Measurements from ENCODE around the gene VWA3A.
A peak's percentile ranks its signal among the peaks of the same experiment; 100 is the strongest.

Gene VWA3A

DNA sequence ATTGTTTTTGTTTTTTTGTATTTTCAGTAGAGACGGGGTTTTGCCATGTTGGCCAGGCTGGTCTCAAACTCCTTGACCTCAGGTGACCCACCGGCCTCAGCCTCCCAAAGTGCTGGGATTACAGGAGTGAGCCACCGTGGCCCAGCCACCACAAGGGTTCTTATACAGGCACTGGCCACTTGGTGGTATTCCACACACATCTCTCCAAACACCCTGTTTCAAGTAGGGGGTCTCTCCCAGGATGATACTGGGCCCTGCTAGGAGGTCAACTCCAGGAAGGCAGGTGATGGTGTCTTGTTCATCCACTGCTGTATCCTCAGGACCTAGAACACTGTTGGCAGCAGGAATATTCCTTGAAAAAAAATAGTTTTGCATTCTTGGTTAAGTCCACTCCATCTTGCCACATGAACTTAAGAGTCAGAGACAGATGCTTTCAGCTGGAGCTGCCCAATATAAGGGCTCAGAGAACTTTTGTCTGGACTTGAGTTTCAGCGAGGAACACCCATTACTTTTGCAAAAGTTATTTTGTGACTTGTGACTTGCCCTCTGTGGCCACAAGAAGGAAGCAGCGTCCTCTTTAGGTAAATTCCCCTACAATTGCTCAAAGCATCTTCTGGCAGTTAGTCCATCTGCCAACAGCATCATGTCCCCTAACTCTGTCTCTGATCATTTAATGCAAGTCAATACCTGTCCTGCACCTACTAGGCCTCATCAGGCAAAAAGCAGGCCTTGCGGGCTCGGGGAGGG lies 106.4 kb downstream of the VWA3A start:
- no peak for DNase-seq (ENCODE audit: insufficient read length, low spot score)
- TF ChIP-seq, protein P1, sequence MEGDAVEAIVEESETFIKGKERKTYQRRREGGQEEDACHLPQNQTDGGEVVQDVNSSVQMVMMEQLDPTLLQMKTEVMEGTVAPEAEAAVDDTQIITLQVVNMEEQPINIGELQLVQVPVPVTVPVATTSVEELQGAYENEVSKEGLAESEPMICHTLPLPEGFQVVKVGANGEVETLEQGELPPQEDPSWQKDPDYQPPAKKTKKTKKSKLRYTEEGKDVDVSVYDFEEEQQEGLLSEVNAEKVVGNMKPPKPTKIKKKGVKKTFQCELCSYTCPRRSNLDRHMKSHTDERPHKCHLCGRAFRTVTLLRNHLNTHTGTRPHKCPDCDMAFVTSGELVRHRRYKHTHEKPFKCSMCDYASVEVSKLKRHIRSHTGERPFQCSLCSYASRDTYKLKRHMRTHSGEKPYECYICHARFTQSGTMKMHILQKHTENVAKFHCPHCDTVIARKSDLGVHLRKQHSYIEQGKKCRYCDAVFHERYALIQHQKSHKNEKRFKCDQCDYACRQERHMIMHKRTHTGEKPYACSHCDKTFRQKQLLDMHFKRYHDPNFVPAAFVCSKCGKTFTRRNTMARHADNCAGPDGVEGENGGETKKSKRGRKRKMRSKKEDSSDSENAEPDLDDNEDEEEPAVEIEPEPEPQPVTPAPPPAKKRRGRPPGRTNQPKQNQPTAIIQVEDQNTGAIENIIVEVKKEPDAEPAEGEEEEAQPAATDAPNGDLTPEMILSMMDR (IDR thresholded peaks at IDR 0.05; ENCODE audit: insufficient read depth, missing control alignments): no peak
- no peak for FAIRE-seq

DNA sequence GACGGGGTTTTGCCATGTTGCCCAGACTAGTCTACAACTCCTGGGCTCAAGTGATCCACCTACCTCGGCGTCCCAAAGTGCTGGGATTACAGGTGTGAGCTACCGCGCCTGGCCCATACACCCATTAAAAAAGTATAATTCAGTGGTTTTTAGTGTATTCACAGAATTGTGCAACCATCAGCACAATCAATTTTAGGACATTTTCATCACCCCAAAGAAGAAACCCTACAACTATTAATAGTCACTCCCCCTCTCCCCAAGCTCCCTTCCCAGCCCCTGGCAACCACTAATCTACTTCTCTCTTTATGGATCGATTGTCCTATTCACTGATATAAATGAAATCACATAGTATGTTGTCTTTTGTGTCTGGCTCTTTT lies 109.9 kb downstream of the VWA3A start:
- no peak for FAIRE-seq
- TF ChIP-seq, protein P1 (IDR thresholded peaks at IDR 0.05; ENCODE audit: insufficient read depth, missing control alignments): no peak
- no peak for DNase-seq (ENCODE audit: insufficient read length, low spot score)

DNA sequence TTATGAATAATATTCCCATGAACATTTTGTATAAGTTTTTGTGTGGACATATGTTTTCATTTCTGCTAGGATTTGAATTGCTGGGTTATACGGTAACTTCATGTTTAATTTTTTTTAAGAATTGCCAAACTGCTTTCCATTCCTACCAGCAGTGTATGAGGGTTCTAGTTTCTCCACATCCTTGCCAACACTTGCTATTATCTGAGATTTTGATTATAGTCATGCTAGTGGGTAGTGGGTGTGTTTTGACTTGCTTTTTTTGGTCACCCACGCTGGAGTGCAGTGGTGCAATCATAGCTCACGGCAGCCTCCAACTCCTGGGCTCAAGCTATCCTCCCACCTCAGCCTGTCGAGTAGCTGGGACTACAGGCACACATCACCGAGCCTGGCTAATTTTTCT lies 110.8 kb downstream of the VWA3A start:
- FAIRE-seq (no peak), DNase-seq (ENCODE audit: insufficient read length, low spot score) (no peak)
- TF ChIP-seq, protein P1 (IDR thresholded peaks at IDR 0.05; ENCODE audit: insufficient read depth, missing control alignments): no peak

DNA sequence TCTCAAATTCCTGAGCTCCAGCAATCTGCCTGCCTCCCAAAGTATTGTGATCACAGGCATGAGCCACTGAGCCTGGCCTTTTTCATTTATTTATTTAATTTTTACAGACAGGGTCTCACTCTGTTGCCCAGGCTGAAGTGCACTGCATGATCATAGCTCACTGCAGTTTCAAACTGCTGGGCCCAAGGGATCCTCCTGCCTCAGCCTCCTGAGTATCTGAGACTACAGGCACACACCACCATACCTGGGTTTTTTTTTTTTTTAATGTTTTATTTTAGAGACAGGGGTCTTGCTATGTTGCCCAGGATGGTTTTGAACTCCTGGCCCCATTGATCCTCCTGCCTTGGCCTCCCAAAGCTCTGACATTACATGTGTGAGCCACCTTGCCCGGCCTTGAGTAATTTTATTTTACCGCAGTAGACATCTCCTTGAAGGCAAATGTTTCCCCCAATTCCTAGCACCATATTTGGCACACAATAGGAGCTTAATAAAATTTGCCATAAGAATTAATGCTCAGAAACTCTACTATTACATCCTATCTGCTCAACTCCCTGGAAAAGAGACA lies 111.8 kb downstream of the VWA3A start:
- FAIRE-seq (no peak), DNase-seq (ENCODE audit: insufficient read length, low spot score) (no peak)
- TF ChIP-seq, protein P1 (IDR thresholded peaks at IDR 0.05; ENCODE audit: insufficient read depth, missing control alignments): no peak

DNA sequence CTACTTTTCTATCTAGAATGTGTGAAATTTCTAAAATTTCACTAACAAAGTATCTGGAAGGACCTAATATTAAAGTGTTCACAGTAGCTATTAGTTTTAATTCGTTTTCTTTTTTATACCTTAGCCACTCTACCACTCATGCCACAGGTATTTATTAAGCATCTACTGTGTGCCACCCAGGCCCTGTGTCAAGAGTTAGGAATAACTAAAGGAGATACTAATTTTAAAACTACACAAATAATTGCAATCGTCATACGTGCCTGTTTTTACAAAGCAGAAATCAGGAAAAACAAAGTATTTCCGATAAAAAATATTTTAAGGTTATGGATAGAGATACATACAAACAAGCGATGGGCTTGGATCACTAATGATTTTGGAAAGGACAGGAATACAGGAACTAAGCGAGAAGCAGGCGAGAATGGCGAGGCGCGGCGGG lies 113.3 kb downstream of the VWA3A start:
- TF ChIP-seq, protein P1 (IDR thresholded peaks at IDR 0.05; ENCODE audit: insufficient read depth, missing control alignments): no peak
- DNase-seq (ENCODE audit: insufficient read length, low spot score) (no peak), FAIRE-seq (no peak)

DNA sequence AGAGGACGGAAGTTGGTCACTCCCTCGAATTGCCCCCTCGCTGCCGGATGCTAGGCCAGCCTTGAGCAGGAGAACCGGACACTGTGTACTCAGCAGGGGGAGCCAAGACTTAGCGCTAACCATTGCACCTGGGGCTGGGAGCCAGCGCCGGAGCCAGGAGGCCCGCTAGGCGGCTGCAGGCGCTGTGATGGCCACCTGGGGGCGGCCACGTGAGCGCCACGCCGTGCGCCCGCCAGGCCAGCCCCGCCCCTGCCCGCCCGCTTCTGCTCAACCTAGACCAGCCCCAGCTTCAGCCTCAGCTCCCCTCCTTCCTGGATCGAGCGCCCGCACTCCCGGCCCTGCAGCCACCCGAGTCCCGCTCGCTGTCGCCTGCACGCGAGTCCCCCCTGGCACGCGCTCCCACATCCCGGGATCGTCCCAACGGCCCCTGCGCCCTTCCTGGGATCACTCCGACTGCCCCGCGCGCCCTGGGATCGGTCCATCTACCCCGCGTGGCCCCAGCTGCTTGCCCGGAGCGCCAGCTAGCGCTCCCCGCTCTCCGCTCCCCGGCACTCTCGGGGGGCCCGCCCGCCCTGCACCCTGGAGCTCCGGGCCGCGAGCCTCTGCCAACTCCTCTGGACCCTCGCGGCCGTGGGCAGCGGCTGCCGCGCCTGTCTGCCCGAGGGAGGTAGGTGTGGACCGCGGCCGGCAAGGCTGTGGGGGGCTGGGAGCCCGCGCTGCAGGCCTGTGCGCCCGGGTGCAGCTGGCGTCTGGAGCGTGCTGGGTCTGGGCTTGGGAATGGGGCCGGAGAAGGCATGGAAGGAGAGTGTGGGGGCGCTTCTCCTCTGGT lies 113.9 kb downstream of the VWA3A start, which contains the start of gene EEF2K:
EEF2K (plus strand) TSS at position 266 of the 829 bp plus-strand sequence. CDS start 19,452 bp downstream, outside the sequence.
- TF ChIP-seq, protein P1 (IDR thresholded peaks at IDR 0.05; ENCODE audit: insufficient read depth, missing control alignments): peak; percentile 64
- FAIRE-seq (no peak), DNase-seq (ENCODE audit: insufficient read length, low spot score) (peak; percentile 65)
